Measurements from ENCODE around the gene MAP3K5.

MAP3K5 gene

GRCh38 chr6:136641166-136641565 lies 151.1 kb downstream of the MAP3K5 start:
- DNase-seq, result no peak

GRCh38 chr6:136640132-136640915 lies 152.0 kb downstream of the MAP3K5 start:
- no peak for DNase-seq

- no peak for DNase-seq
These were observed 152.6 kb downstream of the MAP3K5 start for GRCh38 chr6:136639702-136640101.

GRCh38 chr6:136635615-136636014 lies 156.7 kb downstream of the MAP3K5 start:
- DNase-seq, result no peak

- no peak for DNase-seq
These were observed 158.9 kb downstream of the MAP3K5 start for GRCh38 chr6:136633355-136633754.

GRCh38 chr6:136628996-136629395 lies 163.3 kb downstream of the MAP3K5 start:
- DNase-seq, result no peak

GRCh38 chr6:136627191-136627590 lies 165.1 kb downstream of the MAP3K5 start:
- no peak for DNase-seq

GRCh38 chr6:136625293-136625692 lies 167.0 kb downstream of the MAP3K5 start:
- DNase-seq, result no peak

GRCh38 chr6:136624347-136624746 lies 167.9 kb downstream of the MAP3K5 start:
- DNase-seq, result no peak

GRCh38 chr6:136618086-136618485 lies 174.2 kb downstream of the MAP3K5 start:
- no peak for DNase-seq

- no peak for DNase-seq
These were observed 175.8 kb downstream of the MAP3K5 start for GRCh38 chr6:136616527-136616926.

GRCh38 chr6:136614994-136615393 lies 177.3 kb downstream of the MAP3K5 start:
- no peak for DNase-seq

- DNase-seq, result no peak
These were observed 177.9 kb downstream of the MAP3K5 start for GRCh38 chr6:136614350-136614749.

GRCh38 chr6:136613477-136613876 lies 178.8 kb downstream of the MAP3K5 start:
- no peak for DNase-seq

GRCh38 chr6:136612666-136613389 lies 179.4 kb downstream of the MAP3K5 start:
- DNase-seq, result no peak

- DNase-seq, result no peak
These were observed 180.5 kb downstream of the MAP3K5 start for GRCh38 chr6:136611746-136612145.

- no peak for DNase-seq
These were observed 181.1 kb downstream of the MAP3K5 start for GRCh38 chr6:136611133-136611532.

GRCh38 chr6:136609873-136610706 lies 182.2 kb downstream of the MAP3K5 start:
- no peak for DNase-seq

GRCh38 chr6:136608991-136609390 lies 183.3 kb downstream of the MAP3K5 start:
- no peak for DNase-seq

GRCh38 chr6:136607932-136608772 lies 184.1 kb downstream of the MAP3K5 start:
- peak; percentile 85 to 86 for DNase-seq

- no peak for DNase-seq
These were observed 184.9 kb downstream of the MAP3K5 start for GRCh38 chr6:136607204-136607931.

All from stimulated activated CD4-positive, alpha-beta T cell treated with anti-CD3 and anti-CD28 coated beads, Interleukin-2, amount 100 ng/mL, for 48 hours (primary cell).